Body of pancreas (tissue), 4 donors: ENCODE measurements around the gene MOB4. TPM values are rescaled to one million over a fixed set of nuclear protein-coding genes. Genes with fewer than 3 reads are reported as not detected.
"Not testable (repeated sequence)": the region's sequence is repeated elsewhere in the genome, so short reads cannot be mapped to it uniquely, and the experiment has no call there.

ENCODE experiments used
- ATAC-seq: fragments of 150-250 bp; one replicate; pipeline ENCODE4 v1.9.1; 2016
- DNase-seq, 4 donors: peaks; one replicate each; pipeline ENCODE4 v3.0.0-alpha.2; 2019
- H3K27ac ChIP-seq, 4 donors: fragments of 200-600 bp; sonication (generic); 1 replicate in 3 of 4; 2 replicates in 1 of 4; pipeline versions ENCODE4 v1.5.1 to v1.6.1; 2016 to 2019; ENCODE audit warnings: mild to moderate bottlenecking in 1 of 4, mixed read lengths in 1 of 4, moderate library complexity in 1 of 4
- H3K27me3 ChIP-seq, 2 donors: fragments of 200-600 bp; sonication (generic); one replicate each; pipeline ENCODE4 v1.6.0; 2016; ENCODE audit warnings: mild to moderate bottlenecking in 1 of 2
- H3K36me3 ChIP-seq, 2 donors: fragments of 200-600 bp; sonication (generic); replicated peaks in 1 of 2; 2 replicates each; pipeline ENCODE4 v1.5.1; 2016; ENCODE audit warnings: low read depth in 2 of 2; ENCODE audit not compliant: insufficient read depth in 1 of 2
- H3K4me1 ChIP-seq: fragments of 200-600 bp; sonication (generic); one replicate; pipeline ENCODE4 v1.6.0; 2016
- H3K4me3 ChIP-seq, 2 donors: fragments of 200-600 bp; sonication (generic); 1 replicate in 1 of 2; 2 replicates in 1 of 2; pipeline ENCODE4 v1.5.1; 2016 to 2019
- H3K9me3 ChIP-seq, 3 donors: fragments of 200-600 bp; sonication (generic); 1 replicate in 2 of 3; 2 replicates in 1 of 3; pipeline ENCODE4 v1.5.1; 2016
- CTCF ChIP-seq, 7 experiments: fragments of 450-650 bp in 4 of 7; fragments of 200-600 bp in 3 of 7; sonication (generic) in 3 of 7; IDR thresholded peaks; one replicate each; pipeline ENCODE4 v1.5.1; 2016 to 2019; ENCODE audit warnings: antibody characterized with exemption in 7 of 7
- POLR2A ChIP-seq, 3 donors: fragments of 450-650 bp; IDR thresholded peaks; one replicate each; pipeline ENCODE4 v1.6.1; 2016; ENCODE audit warnings: antibody characterized with exemption in 3 of 3, mild to moderate bottlenecking in 2 of 3
- WGBS, 2 donors: methylation state at CpG; one replicate each; pipeline ENCODE4 v1.1.5; 2017; 5-methylcytosine and 5-hydroxymethylcytosine counted together
- intact Hi-C: fragments of 100-400 bp; cut with DNase I; formaldehyde crosslinking; loops from one replicate; pipeline ENCODE4 v1.15.1; 2023
- total RNA-seq, 2 donors: library from RNA; depleted of rRNA; stranded (reverse); fragments of >200 nt; gene quantifications; one replicate each; pipeline ENCODE4 v1.1.0, GENCODE V29; 2016

The MOB4 gene
- total RNA-seq, result 10 to 100 TPM in 1 of 2 donors, 1 to 10 TPM in 1; 5.3 to 16.1 TPM

DNA sequence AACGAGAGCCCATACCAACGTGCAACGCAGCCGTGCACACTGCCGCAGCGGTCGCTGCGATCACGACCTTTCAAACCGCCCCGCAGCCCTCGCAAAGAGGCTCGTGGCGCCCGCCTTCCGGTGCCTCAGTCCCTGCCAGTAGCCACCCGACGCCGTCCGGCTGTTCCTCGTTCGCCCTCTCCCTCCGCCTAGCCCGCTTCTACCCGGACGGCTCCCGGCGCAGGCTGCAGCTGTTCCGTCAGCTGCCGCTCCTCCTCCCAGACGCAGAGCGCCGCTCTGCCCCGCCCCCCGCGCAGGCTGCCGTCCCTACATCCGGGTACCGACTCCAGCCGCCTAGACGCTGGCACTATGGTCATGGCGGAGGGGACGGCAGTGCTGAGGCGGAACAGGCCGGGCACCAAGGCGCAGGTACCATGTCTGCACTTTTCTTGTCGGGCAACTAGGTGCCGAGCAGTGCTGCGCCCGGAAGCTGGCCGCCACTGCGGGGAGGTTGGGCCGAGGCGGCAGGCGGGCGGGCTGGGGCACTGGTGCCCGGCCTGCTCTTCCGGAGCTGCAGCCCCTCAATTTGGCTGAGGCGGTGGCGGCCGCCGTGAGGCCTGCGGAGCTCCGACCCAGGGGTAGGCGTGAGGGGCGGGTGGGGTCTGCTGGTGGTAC, at the start of gene MOB4:
Gene MOB4 (plus strand): TSS at position 328 of the 654 bp plus-strand sequence. CDS start 21 bp downstream, at position 349.
- DNase-seq (peak; percentile 96 to 97 (median 96)), ATAC-seq (peak; percentile 99)
- peaks cover 15% of the 10 kb centered on the region for H3K4me1 ChIP-seq
- H3K27ac ChIP-seq, result peak within 1 kb of the TSS; percentile 89 to 96 (median 92)
- intact Hi-C loops, result no loop called here
- no peaks in the 10 kb centered on the region for H3K9me3 ChIP-seq
- H3K27me3 ChIP-seq, result no peaks in the 10 kb centered on the region
- no peaks in the 10 kb centered on the region for H3K36me3 ChIP-seq
- H3K4me3 ChIP-seq, result peak within 1 kb of the TSS; percentile 74 to 87
- TF ChIP-seq CTCF (IDR thresholded peaks at IDR 0.05) (peak in 1 of 7 experiments; percentile 20), POLR2A (IDR thresholded peaks at IDR 0.05) (peak; percentile 92 to 95 (median 95))
- 1% methylated on average over 60 of the region's 66 CpGs; no CpG with 5 or more reads in 1 of the 2 donors for WGBS, 2 donors

GRCh38 chr2:197472166-197472565, 43.7 kb upstream of the MOB4 start:
- H3K36me3 ChIP-seq, result peaks cover 23 to 43% of the 10 kb centered on the region in 2 donors
- TF ChIP-seq CTCF (IDR thresholded peaks at IDR 0.05), result no peak
- no peak for TF ChIP-seq POLR2A (IDR thresholded peaks at IDR 0.05)
- DNase-seq (no peak), ATAC-seq (no peak)
- WGBS, 2 donors, result 91 to 96% methylated on average over 5 of the region's 5 CpGs
- intact Hi-C loops, result no loop called here
- no peaks in the 10 kb centered on the region for H3K4me1 ChIP-seq
- no peaks in the 10 kb centered on the region for H3K9me3 ChIP-seq
- H3K27ac ChIP-seq, result no peak overlapping the region
- no peaks in the 10 kb centered on the region for H3K27me3 ChIP-seq
- no peak overlapping the region for H3K4me3 ChIP-seq

DNA sequence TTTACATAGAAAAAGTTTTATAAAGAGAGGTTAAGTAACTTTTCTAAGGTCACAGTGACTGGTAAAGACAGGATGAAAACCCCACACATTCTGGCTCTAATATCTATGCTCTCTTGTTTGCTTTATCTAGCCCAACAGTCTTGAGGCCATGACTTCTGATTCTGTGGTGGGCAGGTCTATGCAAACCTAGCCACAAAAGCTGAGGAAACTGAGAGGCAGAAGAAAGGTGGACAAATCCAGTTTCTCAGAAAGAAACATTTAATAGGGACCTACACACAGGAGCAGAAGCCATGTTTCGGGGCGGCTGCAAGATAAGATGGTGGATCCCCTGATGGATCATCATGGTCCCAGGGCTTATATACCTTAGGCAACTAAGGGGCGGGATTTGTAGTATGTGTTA, 38.1 kb upstream of the MOB4 start:
- Histone ChIP-seq H3K27ac (no peak overlapping the region), H3K4me1 (no peaks in the 10 kb centered on the region), H3K4me3 (no peak overlapping the region), H3K27me3 (no peaks in the 10 kb centered on the region), H3K36me3 (peaks cover 13 to 29% of the 10 kb centered on the region in 2 donors), H3K9me3 (no peaks in the 10 kb centered on the region)
- TF ChIP-seq CTCF (IDR thresholded peaks at IDR 0.05) (no peak), POLR2A (IDR thresholded peaks at IDR 0.05) (no peak)
- WGBS, 2 donors, result 88 to 100% methylated on average over 3 of the region's 3 CpGs
- ATAC-seq, result no peak
- no peak for DNase-seq
- intact Hi-C loops, result no loop called here

DNA sequence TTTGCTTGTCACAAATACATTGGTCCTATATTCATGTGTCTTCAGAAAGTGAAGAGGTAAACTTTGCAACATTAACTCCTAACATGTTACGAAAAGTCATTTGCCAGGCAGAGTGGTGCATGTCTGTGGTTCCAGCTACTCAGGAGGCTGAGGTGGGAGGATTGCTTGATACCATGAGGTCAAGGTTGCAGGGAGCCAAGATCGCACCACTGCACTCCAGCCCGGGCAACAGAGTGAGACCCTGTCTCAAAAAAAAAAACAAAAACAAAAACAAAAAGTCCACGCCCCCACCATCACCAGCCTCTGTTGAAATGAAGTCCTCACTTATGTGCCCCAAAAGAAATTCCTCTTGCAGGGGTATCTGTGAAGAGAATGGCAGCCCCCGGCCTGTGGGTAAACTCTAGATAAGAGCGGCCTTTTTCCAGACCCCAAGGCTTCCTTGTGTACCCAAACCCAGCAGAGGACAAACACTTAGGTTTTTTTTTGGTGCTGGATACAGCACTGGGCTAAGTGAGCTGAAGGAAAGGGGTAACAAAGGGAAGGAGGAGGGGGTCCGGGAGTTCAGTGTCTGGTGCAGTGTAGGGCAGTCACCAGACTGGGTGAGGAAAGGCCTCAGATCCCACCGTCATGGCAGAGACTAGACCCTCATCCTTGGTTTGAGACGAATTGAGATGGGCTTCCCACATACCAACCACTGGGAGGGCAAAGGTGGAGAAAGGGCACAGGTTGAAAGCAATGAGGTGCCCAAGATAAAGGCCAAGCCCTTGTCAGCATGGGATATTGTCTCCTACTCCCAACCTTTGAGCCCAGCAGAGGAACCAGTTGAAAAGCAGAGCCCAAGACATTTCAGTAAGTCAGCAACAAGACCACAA, 35.5 kb upstream of the MOB4 start:
- Histone ChIP-seq H3K4me3 (no peak overlapping the region), H3K4me1 (no peaks in the 10 kb centered on the region), H3K36me3 (peaks cover 3 to 18% of the 10 kb centered on the region in 2 donors), H3K9me3 (peaks cover 0 to 15% (median 0%) of the 10 kb centered on the region in 3 donors), H3K27me3 (no peaks in the 10 kb centered on the region), H3K27ac (no peak overlapping the region)
- 89 to 95% methylated on average over 9 of the region's 9 CpGs for WGBS, 2 donors
- no peak for ATAC-seq
- no peak for DNase-seq
- intact Hi-C loops, result no loop called here
- TF ChIP-seq POLR2A (IDR thresholded peaks at IDR 0.05) (no peak), CTCF (IDR thresholded peaks at IDR 0.05) (no peak)

- H3K27ac ChIP-seq, H3K4me3 ChIP-seq, intact Hi-C loops, H3K27me3 ChIP-seq, DNase-seq, H3K4me1 ChIP-seq, ATAC-seq: not testable (repeated sequence)
- Histone ChIP-seq H3K36me3 (peaks cover 20% of the 10 kb centered on the region in 2 donors), H3K9me3 (peaks cover 0 to 15% (median 0%) of the 10 kb centered on the region in 3 donors)
- WGBS, 2 donors, result 93 to 100% methylated on average over 3 of the region's 3 CpGs
These were observed 31.6 kb upstream of the MOB4 start for GRCh38 chr2:197484248-197484647.
